HepG2 (cell line): ENCODE data around the gene SPINDOC. TPM values are rescaled to one million over a fixed set of nuclear protein-coding genes. Genes with fewer than 3 reads are reported as not detected.

ENCODE experiments used
- CCDC6 ChIP-seq: sonication (generic); formaldehyde crosslinking; IDR thresholded peaks from 2 replicates; pipeline ENCODE4 v1.8.1; 2022; ENCODE audit warnings: mild to moderate bottlenecking, missing genetic modification reagents, moderate library complexity
- CENPX ChIP-seq: sonication (generic); formaldehyde crosslinking; IDR thresholded peaks from 2 replicates; pipeline ENCODE4 v1.9.0; 2021; ENCODE audit warnings: mild to moderate bottlenecking, missing genetic modification reagents, moderate library complexity
- CREB3 ChIP-seq: sonication (generic); formaldehyde crosslinking; IDR thresholded peaks from 2 replicates; pipeline ENCODE4 v1.5.0; 2020; ENCODE audit warnings: missing genetic modification reagents
- DMAP1 ChIP-seq: IDR thresholded peaks from 2 replicates; pipeline ENCODE4 v1.6.1; 2016
- FOXK2 ChIP-seq: fragments of 450-650 bp; IDR thresholded peaks from 2 replicates; pipeline ENCODE4 v1.6.1; 2016
- HBP1 ChIP-seq: IDR thresholded peaks from 2 replicates; pipeline ENCODE4 v1.6.1; 2016; ENCODE audit warnings: low read depth, control low read depth
- KAT2B ChIP-seq: fragments of 150-350 bp; IDR thresholded peaks from 2 replicates; pipeline ENCODE4 v1.6.1; 2014; ENCODE audit warnings: low read depth, low read length, borderline replicate concordance
- KDM2A ChIP-seq: sonication (generic); formaldehyde crosslinking; IDR thresholded peaks from 2 replicates; pipeline ENCODE4 v1.4.0; 2020; ENCODE audit warnings: low read depth, missing genetic modification reagents, borderline replicate concordance
- POLR2AphosphoS5 ChIP-seq: IDR thresholded peaks from 2 replicates; pipeline ENCODE4 v1.6.1; 2012; ENCODE audit warnings: low read depth, low read length
- REPIN1 ChIP-seq: sonication (generic); formaldehyde crosslinking; IDR thresholded peaks from 2 replicates; pipeline ENCODE4 v1.8.0; 2022; ENCODE audit warnings: missing genetic modification reagents, low read depth, mild to moderate bottlenecking, borderline replicate concordance
- SOX13 ChIP-seq, 3 experiments: fragments of 450-650 bp in 1 of 3; sonication (generic) in 1 of 3; formaldehyde crosslinking in 1 of 3; IDR thresholded peaks in 2 of 3; conservative IDR thresholded peaks in 1 of 3; 2 replicates each; pipeline versions ENCODE4 v1.5.0 to v1.6.1; 2016 to 2020; ENCODE audit warnings: antibody characterized with exemption in 1 of 3, mild to moderate bottlenecking in 1 of 3, missing compliant biosample characterization in 1 of 3, missing genetic modification reagents in 1 of 3, moderate library complexity in 1 of 3
- ZBTB1 ChIP-seq: sonication (generic); formaldehyde crosslinking; IDR thresholded peaks from 2 replicates; pipeline ENCODE4 v1.4.0; 2020; ENCODE audit warnings: missing genetic modification reagents, borderline replicate concordance
- ZBTB7B ChIP-seq: sonication (generic); formaldehyde crosslinking; IDR thresholded peaks from 2 replicates; pipeline ENCODE4 v1.4.0; 2020; ENCODE audit warnings: missing genetic modification reagents
- ZNF256 ChIP-seq: sonication (generic); formaldehyde crosslinking; conservative IDR thresholded peaks from 2 replicates; pipeline ENCODE4 v1.4.0; 2020; ENCODE audit warnings: missing genetic modification reagents
- ZNF3 ChIP-seq: IDR thresholded peaks from 2 replicates; pipeline ENCODE4 v1.7.0; 2017; ENCODE audit warnings: inconsistent platforms
- ZNF740 ChIP-seq: sonication (generic); formaldehyde crosslinking; IDR thresholded peaks from 2 replicates; pipeline ENCODE4 v1.4.0; 2020; ENCODE audit warnings: missing genetic modification reagents
- polyA plus RNA-seq, 8 experiments: library from polyadenylated mRNA; depleted of rRNA in 3 of 8; stranded (reverse) in 7 of 8; unstranded in 1 of 8; fragments of >200 nt; fragmentation: Illumina TruSeq in 4 of 8; extraction: Trizol in 4 of 8; gene quantifications; 2 replicates each; pipeline versions ENCODE4 v1.2.1 to v1.2.3, GENCODE V29; 2011 to 2016; ENCODE audit warnings: low read depth in 4 of 8, missing spikeins in 1 of 8, mixed read lengths in 1 of 8; ENCODE audit not compliant: insufficient read depth in 1 of 8
- total RNA-seq, 5 experiments: library from RNA; depleted of rRNA; stranded (reverse); fragments of >200 nt; fragmentation: Illumina TruSeq; extraction: Trizol; gene quantifications; 2 replicates each; pipeline ENCODE4 v1.2.3, GENCODE V29; 2016; ENCODE audit warnings: low read depth in 1 of 5
- TF ChIP-seq, protein P1 (sequence below): IDR thresholded peaks from 2 replicates; pipeline ENCODE4 v1.6.1; 2016; ENCODE audit warnings: low read depth
- TF ChIP-seq, protein P2 (sequence below): sonication (generic); formaldehyde crosslinking; IDR thresholded peaks from 2 replicates; pipeline ENCODE4 v1.5.0; 2020; ENCODE audit warnings: mild to moderate bottlenecking, missing genetic modification reagents, borderline replicate concordance

SPINDOC gene
- total and polyA plus RNA-seq, 2 of the 13 experiments (the other 11 are each of a cell fraction or from before 2014, with no cell fraction given) = 21.4 to 29.9 TPM

- TF ChIP-seq ZBTB1 (CRISPR knock-in tag) = 0 out of 2 replicates have a peak, but pooled peaks have one; percentile 44
- no peak for TF ChIP-seq DMAP1 (CRISPR knock-in tag)
- TF ChIP-seq, protein P1, sequence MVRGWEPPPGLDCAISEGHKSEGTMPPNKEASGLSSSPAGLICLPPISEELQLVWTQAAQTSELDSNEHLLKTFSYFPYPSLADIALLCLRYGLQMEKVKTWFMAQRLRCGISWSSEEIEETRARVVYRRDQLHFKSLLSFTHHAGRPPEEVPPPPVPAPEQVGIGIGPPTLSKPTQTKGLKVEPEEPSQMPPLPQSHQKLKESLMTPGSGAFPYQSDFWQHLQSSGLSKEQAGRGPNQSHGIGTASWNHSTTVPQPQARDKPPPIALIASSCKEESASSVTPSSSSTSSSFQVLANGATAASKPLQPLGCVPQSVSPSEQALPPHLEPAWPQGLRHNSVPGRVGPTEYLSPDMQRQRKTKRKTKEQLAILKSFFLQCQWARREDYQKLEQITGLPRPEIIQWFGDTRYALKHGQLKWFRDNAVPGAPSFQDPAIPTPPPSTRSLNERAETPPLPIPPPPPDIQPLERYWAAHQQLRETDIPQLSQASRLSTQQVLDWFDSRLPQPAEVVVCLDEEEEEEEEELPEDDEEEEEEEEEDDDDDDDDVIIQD (CRISPR knock-in tag) = no peak
- TF ChIP-seq POLR2AphosphoS5 = peak; percentile 46; the same call in 1 of the 2 replicates
- no peak for TF ChIP-seq FOXK2
- no peak for TF ChIP-seq CREB3 (CRISPR knock-in tag)
- TF ChIP-seq KDM2A (CRISPR knock-in tag) = peak; percentile 8; the same call in 1 of the 2 replicates
- no peak for TF ChIP-seq CENPX (CRISPR knock-in tag)
- TF ChIP-seq ZNF256 (CRISPR knock-in tag) = 0 out of 2 replicates have a peak, but pooled peaks have one; percentile 33
- TF ChIP-seq SOX13 (IDR thresholded peaks at IDR 0.05) = no peak
- no peak for TF ChIP-seq SOX13 (CRISPR knock-in tag; conservative IDR thresholded peaks at IDR 0.05 in 1 of 2, IDR thresholded peaks at IDR 0.05 in 1 of 2)
- 0 out of 2 replicates have a peak, but pooled peaks have one; percentile 31 for TF ChIP-seq CCDC6 (CRISPR knock-in tag)
- peak; percentile 68 for TF ChIP-seq ZBTB7B (CRISPR knock-in tag)
- TF ChIP-seq ZNF740 = no peak
- TF ChIP-seq, protein P2, sequence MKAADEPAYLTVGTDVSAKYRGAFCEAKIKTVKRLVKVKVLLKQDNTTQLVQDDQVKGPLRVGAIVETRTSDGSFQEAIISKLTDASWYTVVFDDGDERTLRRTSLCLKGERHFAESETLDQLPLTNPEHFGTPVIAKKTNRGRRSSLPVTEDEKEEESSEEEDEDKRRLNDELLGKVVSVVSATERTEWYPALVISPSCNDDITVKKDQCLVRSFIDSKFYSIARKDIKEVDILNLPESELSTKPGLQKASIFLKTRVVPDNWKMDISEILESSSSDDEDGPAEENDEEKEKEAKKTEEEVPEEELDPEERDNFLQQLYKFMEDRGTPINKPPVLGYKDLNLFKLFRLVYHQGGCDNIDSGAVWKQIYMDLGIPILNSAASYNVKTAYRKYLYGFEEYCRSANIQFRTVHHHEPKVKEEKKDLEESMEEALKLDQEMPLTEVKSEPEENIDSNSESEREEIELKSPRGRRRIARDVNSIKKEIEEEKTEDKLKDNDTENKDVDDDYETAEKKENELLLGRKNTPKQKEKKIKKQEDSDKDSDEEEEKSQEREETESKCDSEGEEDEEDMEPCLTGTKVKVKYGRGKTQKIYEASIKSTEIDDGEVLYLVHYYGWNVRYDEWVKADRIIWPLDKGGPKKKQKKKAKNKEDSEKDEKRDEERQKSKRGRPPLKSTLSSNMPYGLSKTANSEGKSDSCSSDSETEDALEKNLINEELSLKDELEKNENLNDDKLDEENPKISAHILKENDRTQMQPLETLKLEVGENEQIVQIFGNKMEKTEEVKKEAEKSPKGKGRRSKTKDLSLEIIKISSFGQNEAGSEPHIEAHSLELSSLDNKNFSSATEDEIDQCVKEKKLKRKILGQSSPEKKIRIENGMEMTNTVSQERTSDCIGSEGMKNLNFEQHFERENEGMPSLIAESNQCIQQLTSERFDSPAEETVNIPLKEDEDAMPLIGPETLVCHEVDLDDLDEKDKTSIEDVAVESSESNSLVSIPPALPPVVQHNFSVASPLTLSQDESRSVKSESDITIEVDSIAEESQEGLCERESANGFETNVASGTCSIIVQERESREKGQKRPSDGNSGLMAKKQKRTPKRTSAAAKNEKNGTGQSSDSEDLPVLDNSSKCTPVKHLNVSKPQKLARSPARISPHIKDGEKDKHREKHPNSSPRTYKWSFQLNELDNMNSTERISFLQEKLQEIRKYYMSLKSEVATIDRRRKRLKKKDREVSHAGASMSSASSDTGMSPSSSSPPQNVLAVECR (CRISPR knock-in tag) = no peak; the same call in 1 of the 2 replicates
- TF ChIP-seq ZNF3 (CRISPR knock-in tag) = no peak
- TF ChIP-seq HBP1 (CRISPR knock-in tag) = 0 out of 2 replicates have a peak, but pooled peaks have one; percentile 6
- no peak for TF ChIP-seq KAT2B
- 0 out of 2 replicates have a peak, but pooled peaks have one; percentile 13 for TF ChIP-seq REPIN1 (CRISPR knock-in tag)
Observed at GRCh38 chr11:63813035-63813562, at the start of gene SPINDOC (continued).
